Ascending aorta (tissue), 2 donors: ENCODE data around the gene PRICKLE2. TPM values are rescaled to one million over a fixed set of nuclear protein-coding genes. Genes with fewer than 3 reads are reported as not detected.

Experiments used
- DNase-seq, 2 donors: peaks; one replicate each; pipeline ENCODE4 v3.0.0-alpha.2; 2019; ENCODE audit warnings: low spot score in 2 of 2
- H3K27ac ChIP-seq, 2 donors: fragments of 200-600 bp; sonication (generic); one replicate each; pipeline ENCODE4 v1.5.1; 2016 to 2017; ENCODE audit warnings: mild to moderate bottlenecking in 1 of 2
- H3K27me3 ChIP-seq: fragments of 200-600 bp; sonication (generic); one replicate; pipeline ENCODE4 v1.5.1; 2017
- H3K36me3 ChIP-seq, 2 donors: fragments of 200-600 bp; sonication (generic); one replicate each; pipeline ENCODE4 v1.5.1; 2016
- H3K4me1 ChIP-seq, 2 donors: fragments of 200-600 bp; sonication (generic); one replicate each; pipeline ENCODE4 v1.5.1; 2016 to 2017; ENCODE audit warnings: mild to moderate bottlenecking in 1 of 2
- H3K4me3 ChIP-seq, 2 donors: fragments of 200-600 bp; sonication (generic); one replicate each; pipeline ENCODE4 v1.5.1; 2016 to 2017; ENCODE audit warnings: mild to moderate bottlenecking in 1 of 2
- H3K9me3 ChIP-seq, 2 donors: fragments of 200-600 bp; sonication (generic); one replicate each; pipeline ENCODE4 v1.5.1; 2016
- intact Hi-C: fragments of 100-400 bp; cut with DNase I; formaldehyde crosslinking; loops from one replicate; pipeline ENCODE4 v1.15.1; 2023
- total RNA-seq: library from RNA; depleted of rRNA; stranded (reverse); fragments of >200 nt; gene quantifications from one replicate; pipeline ENCODE4 v1.1.0, GENCODE V29; 2016
- TF ChIP-seq, protein P1 (sequence below), 3 experiments: fragments of 200-600 bp in 2 of 3; fragments of 450-650 bp in 1 of 3; sonication (generic) in 2 of 3; IDR thresholded peaks; one replicate each; pipeline ENCODE4 v1.5.1; 2016 to 2019; ENCODE audit warnings: antibody characterized with exemption in 3 of 3, mild to moderate bottlenecking in 1 of 3, moderate library complexity in 1 of 3

The PRICKLE2 gene
- total RNA-seq, 1 donor from 2014 or later = 24.7 TPM

- no peaks in the 10 kb centered on the region for H3K4me1 ChIP-seq
- no peak overlapping the region for H3K27ac ChIP-seq
- DNase-seq = no peak
- no peaks in the 10 kb centered on the region for H3K9me3 ChIP-seq
- intact Hi-C loops = no loop called here
- no peak overlapping the region for H3K4me3 ChIP-seq
- H3K27me3 ChIP-seq = no peaks in the 10 kb centered on the region
- peaks cover 4 to 11% of the 10 kb centered on the region in 2 donors for H3K36me3 ChIP-seq
- TF ChIP-seq, protein P1, sequence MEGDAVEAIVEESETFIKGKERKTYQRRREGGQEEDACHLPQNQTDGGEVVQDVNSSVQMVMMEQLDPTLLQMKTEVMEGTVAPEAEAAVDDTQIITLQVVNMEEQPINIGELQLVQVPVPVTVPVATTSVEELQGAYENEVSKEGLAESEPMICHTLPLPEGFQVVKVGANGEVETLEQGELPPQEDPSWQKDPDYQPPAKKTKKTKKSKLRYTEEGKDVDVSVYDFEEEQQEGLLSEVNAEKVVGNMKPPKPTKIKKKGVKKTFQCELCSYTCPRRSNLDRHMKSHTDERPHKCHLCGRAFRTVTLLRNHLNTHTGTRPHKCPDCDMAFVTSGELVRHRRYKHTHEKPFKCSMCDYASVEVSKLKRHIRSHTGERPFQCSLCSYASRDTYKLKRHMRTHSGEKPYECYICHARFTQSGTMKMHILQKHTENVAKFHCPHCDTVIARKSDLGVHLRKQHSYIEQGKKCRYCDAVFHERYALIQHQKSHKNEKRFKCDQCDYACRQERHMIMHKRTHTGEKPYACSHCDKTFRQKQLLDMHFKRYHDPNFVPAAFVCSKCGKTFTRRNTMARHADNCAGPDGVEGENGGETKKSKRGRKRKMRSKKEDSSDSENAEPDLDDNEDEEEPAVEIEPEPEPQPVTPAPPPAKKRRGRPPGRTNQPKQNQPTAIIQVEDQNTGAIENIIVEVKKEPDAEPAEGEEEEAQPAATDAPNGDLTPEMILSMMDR (IDR thresholded peaks at IDR 0.05) = no peak
Observed at GRCh38 chr3:64141476-64141875, 83.8 kb downstream of the PRICKLE2 start.

DNA sequence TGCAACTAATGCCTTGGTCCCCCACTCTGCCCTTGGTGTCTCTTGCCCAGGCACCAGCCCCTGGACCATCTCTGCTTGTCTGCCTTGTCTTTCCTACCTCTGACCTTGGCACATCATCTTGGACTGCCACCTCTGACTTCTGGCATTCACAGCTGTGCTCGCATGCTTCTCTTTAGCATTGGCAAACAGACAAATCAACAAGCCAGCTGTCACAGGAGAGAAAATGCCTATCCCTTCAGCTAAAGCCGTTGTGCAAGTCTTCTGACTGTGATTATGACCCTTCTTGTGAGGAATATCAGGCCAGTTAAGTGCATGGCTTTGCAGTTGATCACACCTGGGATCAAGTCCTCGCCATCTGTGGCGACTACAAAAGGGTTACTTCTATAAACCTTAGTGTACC, 84.6 kb downstream of the PRICKLE2 start:
- no peak overlapping the region for H3K27ac ChIP-seq
- no peaks in the 10 kb centered on the region for H3K4me1 ChIP-seq
- peaks cover 0 to 2% of the 10 kb centered on the region in 2 donors for H3K36me3 ChIP-seq
- no peak for DNase-seq
- H3K9me3 ChIP-seq = no peaks in the 10 kb centered on the region
- H3K4me3 ChIP-seq = no peak overlapping the region
- H3K27me3 ChIP-seq = no peaks in the 10 kb centered on the region
- TF ChIP-seq, protein P1 (IDR thresholded peaks at IDR 0.05) = no peak
- intact Hi-C loops = no loop called here

DNA sequence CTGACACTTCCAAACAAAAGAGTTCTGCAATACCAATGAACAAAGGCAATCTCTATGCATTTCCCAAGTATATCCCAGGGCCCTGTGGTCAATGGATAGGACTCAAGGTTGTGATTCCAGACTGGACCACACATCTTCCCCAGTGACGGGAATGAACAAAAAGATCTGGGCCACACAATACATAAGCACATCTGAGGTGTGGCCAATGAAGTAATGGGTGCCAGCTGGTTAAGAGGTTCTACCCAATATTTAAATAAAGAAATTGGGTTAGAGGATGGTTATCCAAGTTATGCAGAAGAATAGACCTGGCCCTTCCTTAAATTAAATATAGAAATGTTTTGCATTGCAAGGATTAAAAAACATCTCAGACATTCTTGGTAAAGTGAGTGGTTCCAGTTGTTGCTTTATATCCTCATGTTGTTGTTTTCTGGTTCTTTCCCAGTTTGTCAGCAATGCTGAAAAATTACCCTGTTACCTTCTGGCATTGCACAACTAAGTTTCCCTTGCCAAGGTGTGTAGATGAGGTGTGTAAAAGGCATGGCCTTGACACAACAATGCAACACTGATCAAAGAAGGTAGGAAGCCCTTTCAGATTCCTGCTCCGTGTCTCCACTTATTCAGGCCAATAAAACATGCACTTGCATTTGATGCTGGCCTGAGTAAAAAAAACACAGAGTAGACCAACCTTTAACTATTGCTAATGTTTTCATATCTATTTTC, 86.5 kb downstream of the PRICKLE2 start:
- TF ChIP-seq, protein P1 (IDR thresholded peaks at IDR 0.05) = no peak
- Histone ChIP-seq H3K4me3 (no peak overlapping the region), H3K4me1 (no peaks in the 10 kb centered on the region), H3K27ac (no peak overlapping the region), H3K36me3 (peaks cover 0 to 4% of the 10 kb centered on the region in 2 donors), H3K9me3 (no peaks in the 10 kb centered on the region), H3K27me3 (no peaks in the 10 kb centered on the region)
- intact Hi-C loops = no loop called here
- DNase-seq = no peak

GRCh38 chr3:64138046-64138445, 87.2 kb downstream of the PRICKLE2 start:
- no peak for DNase-seq
- Histone ChIP-seq H3K4me3 (no peak overlapping the region), H3K36me3 (peaks cover 0 to 5% of the 10 kb centered on the region in 2 donors), H3K27me3 (no peaks in the 10 kb centered on the region), H3K27ac (no peak overlapping the region), H3K4me1 (no peaks in the 10 kb centered on the region), H3K9me3 (no peaks in the 10 kb centered on the region)
- TF ChIP-seq, protein P1 (IDR thresholded peaks at IDR 0.05) = no peak
- intact Hi-C loops = no loop called here

DNA sequence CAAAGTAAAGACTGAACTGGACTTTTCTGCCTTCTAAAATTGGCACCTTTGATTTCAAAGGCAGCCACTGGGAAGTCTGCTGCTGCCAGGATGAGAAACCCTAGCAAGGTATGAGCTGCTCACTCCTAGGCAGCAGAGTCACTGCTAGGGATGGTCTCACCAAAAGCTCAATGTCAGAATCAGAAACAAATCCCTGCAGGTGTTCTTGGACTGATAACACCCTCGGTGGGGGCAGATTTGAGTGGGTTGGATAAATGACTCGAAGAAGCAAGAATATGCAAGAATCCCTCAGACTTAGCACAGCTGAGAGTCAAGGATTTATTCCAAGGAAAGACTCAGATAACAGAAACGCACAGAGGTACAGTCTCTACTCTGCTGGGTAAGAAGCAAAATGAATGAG, 90.4 kb downstream of the PRICKLE2 start:
- Histone ChIP-seq H3K9me3 (no peaks in the 10 kb centered on the region), H3K27me3 (no peaks in the 10 kb centered on the region), H3K4me3 (no peak overlapping the region), H3K4me1 (no peaks in the 10 kb centered on the region), H3K36me3 (peaks cover 0 to 11% of the 10 kb centered on the region in 2 donors), H3K27ac (no peak overlapping the region)
- TF ChIP-seq, protein P1 (IDR thresholded peaks at IDR 0.05) = no peak
- no peak for DNase-seq
- intact Hi-C loops = no loop called here
